ENCODE data around the gene PCDHB16. TPM values are rescaled to one million over a fixed set of nuclear protein-coding genes. Genes with fewer than 3 reads are reported as not detected.
A peak's percentile ranks its signal among the peaks of the same experiment; 100 is the strongest.
"Not testable (repeated sequence)": the region's sequence is repeated elsewhere in the genome, so short reads cannot be mapped to it uniquely, and the experiment has no call there.

Gene PCDHB16
- total RNA-seq, 1 experiment from 2014 or later: 6.5 TPM

GRCh38 chr5:141157901-141158300 is 24.3 kb upstream of the PCDHB16 start:
- not testable (repeated sequence) for H3K27me3 ChIP-seq (ENCODE audit: insufficient read depth, low read length); H3K14ac ChIP-seq (ENCODE audit: insufficient read depth, low read length); H3K4ac ChIP-seq (ENCODE audit: low read depth, low read length); H2AFZ ChIP-seq (ENCODE audit: low read length); H3K4me3 Mint-ChIP-seq; H2BK15ac ChIP-seq (ENCODE audit: low read depth, low read length); H2AK5ac ChIP-seq (ENCODE audit: insufficient read length, low read length); H3K27me3 Mint-ChIP-seq (ENCODE audit: low read depth); H2BK12ac ChIP-seq (ENCODE audit: insufficient read length, low read depth, low read length); H2BK120ac ChIP-seq (ENCODE audit: low read depth, low read length, poor library complexity, severe bottlenecking); DNase-seq; H3K27ac ChIP-seq (ENCODE audit: insufficient read length, low read depth, low read length); H3K9me3 ChIP-seq (ENCODE audit: control insufficient read depth, low read depth, low read length); H3K23me2 ChIP-seq (ENCODE audit: insufficient read length, low read depth, low read length, poor library complexity, severe bottlenecking); H2BK20ac ChIP-seq (ENCODE audit: low read depth, low read length, poor library complexity, severe bottlenecking); H3K4me1 Mint-ChIP-seq; H4K5ac ChIP-seq (ENCODE audit: insufficient read length, low read depth, low read length); H3K4me2 ChIP-seq (ENCODE audit: insufficient read depth, insufficient read length, low read length); H3K4me1 ChIP-seq (ENCODE audit: insufficient read depth, low read length); H4K91ac ChIP-seq (ENCODE audit: insufficient read length, low read depth, low read length); H4K8ac ChIP-seq (replicated peaks; ENCODE audit: insufficient read length, low read depth, low read length); H3T11ph ChIP-seq (ENCODE audit: low read length); H3K23ac ChIP-seq (ENCODE audit: insufficient read length, low read depth, low read length); H3K79me1 ChIP-seq (ENCODE audit: insufficient read depth, low read depth, low read length, poor library complexity, severe bottlenecking); H4K20me1 ChIP-seq (ENCODE audit: control insufficient read depth, insufficient read depth, insufficient read length); H3K56ac ChIP-seq (ENCODE audit: insufficient read length, low read depth, low read length); H3K18ac ChIP-seq (ENCODE audit: insufficient read length, low read depth, low read length); H3K9ac ChIP-seq (ENCODE audit: extremely low read depth, insufficient read length, low read length); H2BK5ac ChIP-seq (ENCODE audit: insufficient read length, low read length); H3K79me2 ChIP-seq (ENCODE audit: insufficient read depth, low read length)
- WGBS (ENCODE audit: extremely low coverage, insufficient read length, low lambda C conversion rate): no CpG with 5 or more reads among the region's 28 CpGs
- Mint-ChIP-seq H3K27ac (peak overlapping the region in 1 of 3 experiments; percentile 73; a peak in 1 of 7 replicates), H3K9me3 (peaks cover 23 to 26% of the 10 kb centered on the region in 2 experiments), H3K36me3 (ENCODE audit: insufficient read depth in 1 of 3, low read depth in 3 of 3) (peaks cover 0 to 12% (median 8%) of the 10 kb centered on the region in 3 experiments; a peak in 5 of 7 replicates)
